ENCODE measurements around the gene HSF5. TPM values are rescaled to one million over a fixed set of nuclear protein-coding genes. Genes with fewer than 3 reads are reported as not detected.
A peak's percentile ranks its signal among the peaks of the same experiment; 100 is the strongest.

HSF5 gene
- total and polyA plus RNA-seq, 2 of the 13 experiments (the other 11 are each of a cell fraction or from before 2014, with no cell fraction given) = not detected

- TF ChIP-seq, protein P1, sequence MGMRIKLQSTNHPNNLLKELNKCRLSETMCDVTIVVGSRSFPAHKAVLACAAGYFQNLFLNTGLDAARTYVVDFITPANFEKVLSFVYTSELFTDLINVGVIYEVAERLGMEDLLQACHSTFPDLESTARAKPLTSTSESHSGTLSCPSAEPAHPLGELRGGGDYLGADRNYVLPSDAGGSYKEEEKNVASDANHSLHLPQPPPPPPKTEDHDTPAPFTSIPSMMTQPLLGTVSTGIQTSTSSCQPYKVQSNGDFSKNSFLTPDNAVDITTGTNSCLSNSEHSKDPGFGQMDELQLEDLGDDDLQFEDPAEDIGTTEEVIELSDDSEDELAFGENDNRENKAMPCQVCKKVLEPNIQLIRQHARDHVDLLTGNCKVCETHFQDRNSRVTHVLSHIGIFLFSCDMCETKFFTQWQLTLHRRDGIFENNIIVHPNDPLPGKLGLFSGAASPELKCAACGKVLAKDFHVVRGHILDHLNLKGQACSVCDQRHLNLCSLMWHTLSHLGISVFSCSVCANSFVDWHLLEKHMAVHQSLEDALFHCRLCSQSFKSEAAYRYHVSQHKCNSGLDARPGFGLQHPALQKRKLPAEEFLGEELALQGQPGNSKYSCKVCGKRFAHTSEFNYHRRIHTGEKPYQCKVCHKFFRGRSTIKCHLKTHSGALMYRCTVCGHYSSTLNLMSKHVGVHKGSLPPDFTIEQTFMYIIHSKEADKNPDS (CRISPR knock-in tag; IDR thresholded peaks at IDR 0.05) = no peak
- TF ChIP-seq HNF1A (IDR thresholded peaks at IDR 0.05; ENCODE audit: low read depth) (peak; percentile 100), HNF1A (CRISPR knock-in tag; IDR thresholded peaks at IDR 0.05; ENCODE audit: borderline replicate concordance) (peak; percentile 100), MLX (CRISPR knock-in tag; IDR thresholded peaks at IDR 0.05) (peak; percentile 92), ZMYM4 (CRISPR knock-in tag; IDR thresholded peaks at IDR 0.05) (peak; percentile 86; the same call in 1 of the 2 replicates), GMEB1 (CRISPR knock-in tag; IDR thresholded peaks at IDR 0.05; ENCODE audit: borderline replicate concordance) (no peak; the same call in 1 of the 2 replicates), ZNF256 (CRISPR knock-in tag; conservative IDR thresholded peaks at IDR 0.05) (peak; percentile 68; the same call in 1 of the 2 replicates), ARNT (IDR thresholded peaks at IDR 0.05) (no peak), MAX (IDR thresholded peaks at IDR 0.05) (peak; percentile 95), KDM4B (CRISPR knock-in tag; IDR thresholded peaks at IDR 0.05) (peak; percentile 95), POLR2G (IDR thresholded peaks at IDR 0.05; ENCODE audit: low read depth, low read length) (peak; percentile 91), RORA (CRISPR knock-in tag; IDR thresholded peaks at IDR 0.05) (no peak), IRF9 (CRISPR knock-in tag; IDR thresholded peaks at IDR 0.05; ENCODE audit: borderline replicate concordance) (no peak)
- TF ChIP-seq, protein P2, sequence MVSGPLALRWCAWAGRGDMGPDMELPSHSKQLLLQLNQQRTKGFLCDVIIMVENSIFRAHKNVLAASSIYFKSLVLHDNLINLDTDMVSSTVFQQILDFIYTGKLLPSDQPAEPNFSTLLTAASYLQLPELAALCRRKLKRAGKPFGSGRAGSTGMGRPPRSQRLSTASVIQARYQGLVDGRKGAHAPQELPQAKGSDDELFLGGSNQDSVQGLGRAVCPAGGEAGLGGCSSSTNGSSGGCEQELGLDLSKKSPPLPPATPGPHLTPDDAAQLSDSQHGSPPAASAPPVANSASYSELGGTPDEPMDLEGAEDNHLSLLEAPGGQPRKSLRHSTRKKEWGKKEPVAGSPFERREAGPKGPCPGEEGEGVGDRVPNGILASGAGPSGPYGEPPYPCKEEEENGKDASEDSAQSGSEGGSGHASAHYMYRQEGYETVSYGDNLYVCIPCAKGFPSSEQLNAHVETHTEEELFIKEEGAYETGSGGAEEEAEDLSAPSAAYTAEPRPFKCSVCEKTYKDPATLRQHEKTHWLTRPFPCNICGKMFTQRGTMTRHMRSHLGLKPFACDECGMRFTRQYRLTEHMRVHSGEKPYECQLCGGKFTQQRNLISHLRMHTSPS (CRISPR knock-in tag; IDR thresholded peaks at IDR 0.05; ENCODE audit: low read depth) = no peak
Measured at GRCh38 chr17:58381124-58382035, 106.8 kb downstream of the HSF5 start (continued).

Data from HepG2 (cell line).